GM18508 (cell line): ENCODE data around the gene VWA7.

Source experiments
- ATAC-seq: cut with Tn5 transposase; IDR thresholded peaks from one replicate; pipeline ENCODE4 v1.9.1; 2021; ENCODE audit warnings: moderate number of reproducible peaks; ENCODE audit not compliant: insufficient read depth, unreplicated experiment

Gene VWA7

DNA sequence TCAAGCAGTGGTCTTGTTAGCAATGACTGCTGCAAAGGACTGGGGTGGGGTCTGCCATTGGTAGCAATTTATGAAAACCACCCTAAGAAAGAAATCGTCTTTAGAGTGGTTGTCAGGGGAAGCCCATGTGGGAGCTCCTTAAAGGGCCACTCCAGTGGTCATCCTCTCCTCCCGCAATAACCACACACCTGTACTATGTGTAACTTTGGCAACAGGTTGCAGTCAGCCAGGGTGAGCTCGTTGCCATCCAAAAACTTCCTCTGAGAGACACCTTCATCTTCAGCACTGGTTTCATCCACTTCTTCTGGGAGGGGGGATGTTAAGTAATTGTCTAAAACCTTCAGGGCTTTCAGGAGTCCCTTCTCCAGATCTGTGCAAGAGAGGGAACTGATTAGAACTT lies 45.1 kb downstream of the VWA7 start:
- no peak for ATAC-seq

DNA sequence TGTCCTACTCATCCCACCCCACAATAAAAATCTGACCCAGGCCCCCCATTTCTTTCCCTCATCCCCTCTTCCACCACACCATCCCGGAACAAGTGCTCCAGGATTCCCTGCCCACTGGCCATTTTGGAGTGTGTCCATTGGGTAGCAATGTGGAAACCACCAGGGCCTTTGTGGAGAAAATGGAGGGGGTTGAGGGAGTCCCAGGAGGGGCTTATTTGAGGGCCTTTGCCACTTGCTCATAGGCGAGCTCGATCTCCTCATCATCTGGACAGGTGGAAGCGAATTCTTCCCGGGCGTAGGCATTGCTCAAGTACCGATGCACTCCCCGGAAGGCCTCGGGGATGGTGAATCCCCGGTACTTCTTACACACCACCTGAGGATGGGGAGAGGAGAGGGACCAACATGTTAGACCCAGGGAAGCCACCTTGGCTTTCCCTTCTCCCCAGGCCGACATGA lies 46.5 kb downstream of the VWA7 start:
- ATAC-seq = no peak

DNA sequence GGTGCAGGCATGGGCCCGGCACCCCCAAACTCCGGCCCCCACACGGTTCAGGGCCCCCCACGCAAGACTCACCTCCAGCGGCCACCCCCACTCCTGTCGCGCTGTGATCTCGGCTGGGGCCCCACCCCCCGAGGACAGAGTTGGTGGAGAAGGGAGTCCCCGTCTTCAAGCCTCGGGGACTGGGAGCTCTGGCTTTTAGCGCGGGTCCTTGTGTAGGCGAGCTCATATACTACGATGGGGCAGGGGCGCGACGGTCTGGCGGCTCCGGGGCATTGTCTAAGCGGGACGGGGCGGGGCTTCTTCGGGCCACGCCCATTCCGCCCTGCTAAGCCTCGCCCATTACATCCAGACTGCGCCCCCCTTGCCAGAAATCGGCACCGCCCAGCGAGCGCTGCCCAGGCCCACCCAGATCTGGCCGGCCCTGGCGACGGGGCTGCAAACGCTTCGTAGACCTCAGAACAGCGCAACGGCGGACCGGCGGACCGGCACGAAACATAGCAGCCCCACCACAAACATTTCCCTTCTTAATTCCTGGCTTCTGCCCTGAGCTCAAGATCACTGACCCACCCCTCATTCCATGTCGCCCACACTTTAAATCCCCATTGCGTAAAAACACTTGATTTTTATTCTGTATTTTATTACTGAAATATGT lies 47.0 kb downstream of the VWA7 start:
- ATAC-seq = no peak

DNA sequence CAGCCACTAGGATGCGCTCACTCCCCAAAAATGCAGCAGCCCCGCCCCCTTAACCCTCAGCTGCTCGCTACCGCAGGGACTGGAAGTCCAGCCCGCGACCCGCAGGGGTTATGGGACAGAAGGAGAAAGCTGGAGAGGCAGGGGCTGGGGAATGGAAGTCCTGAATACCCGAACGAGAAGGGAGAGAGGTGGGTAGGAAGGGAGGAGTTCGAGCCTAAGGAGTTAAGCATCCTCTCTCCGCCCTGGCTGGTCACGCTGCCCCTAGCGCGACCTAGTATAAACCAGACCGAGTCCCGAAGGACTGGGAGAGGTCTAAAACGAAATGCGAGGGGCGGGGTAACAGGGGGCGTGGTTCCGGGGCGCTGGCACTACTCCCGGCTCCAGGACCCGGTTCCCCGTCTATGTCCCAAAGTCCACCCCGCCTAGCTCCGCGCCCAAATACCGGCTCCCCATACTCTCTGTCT lies 47.6 kb downstream of the VWA7 start:
- no peak for ATAC-seq

DNA sequence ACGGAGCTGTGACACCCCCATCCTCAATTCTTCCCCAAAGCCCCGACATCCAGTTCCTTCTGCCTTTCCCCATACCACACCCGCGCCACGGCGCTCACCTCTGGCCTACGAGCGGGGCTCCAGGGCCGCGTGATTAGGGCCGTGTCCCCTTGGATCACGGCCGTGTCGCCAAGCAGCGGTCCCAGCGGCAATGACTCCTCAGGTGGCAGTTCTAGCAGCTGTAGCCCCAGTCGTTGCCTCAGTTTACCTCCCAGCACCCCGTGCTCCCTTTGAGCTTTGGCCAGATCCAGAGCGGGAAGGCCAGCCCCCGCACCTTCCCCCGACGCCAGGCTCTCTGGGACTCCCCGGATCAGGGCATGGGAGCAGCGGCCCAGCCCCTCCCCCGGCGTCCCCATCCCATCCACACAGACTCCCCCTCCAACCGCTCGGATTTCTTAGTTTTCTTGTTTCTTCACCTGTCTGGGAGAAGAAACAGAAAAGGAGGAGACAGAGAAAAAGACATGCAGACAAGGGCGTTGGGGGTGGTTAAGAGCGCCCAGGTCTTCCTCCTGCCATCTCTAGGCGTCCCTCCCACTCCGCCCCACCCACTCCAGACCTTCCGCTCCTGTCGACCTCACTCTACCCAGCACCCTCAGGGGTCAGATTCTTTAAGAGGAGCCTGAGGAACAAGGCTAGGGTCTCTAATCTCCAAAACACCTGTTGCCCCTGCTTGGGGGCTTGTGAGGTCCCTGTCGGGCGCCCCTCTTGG lies 48.2 kb downstream of the VWA7 start, which contains the start of gene DDAH2:
Gene DDAH2, minus strand, starts transcription at position 533 of the 748 bp plus-strand sequence. Its CDS starts 138 bp downstream, at position 395.
- ATAC-seq = no peak

DNA sequence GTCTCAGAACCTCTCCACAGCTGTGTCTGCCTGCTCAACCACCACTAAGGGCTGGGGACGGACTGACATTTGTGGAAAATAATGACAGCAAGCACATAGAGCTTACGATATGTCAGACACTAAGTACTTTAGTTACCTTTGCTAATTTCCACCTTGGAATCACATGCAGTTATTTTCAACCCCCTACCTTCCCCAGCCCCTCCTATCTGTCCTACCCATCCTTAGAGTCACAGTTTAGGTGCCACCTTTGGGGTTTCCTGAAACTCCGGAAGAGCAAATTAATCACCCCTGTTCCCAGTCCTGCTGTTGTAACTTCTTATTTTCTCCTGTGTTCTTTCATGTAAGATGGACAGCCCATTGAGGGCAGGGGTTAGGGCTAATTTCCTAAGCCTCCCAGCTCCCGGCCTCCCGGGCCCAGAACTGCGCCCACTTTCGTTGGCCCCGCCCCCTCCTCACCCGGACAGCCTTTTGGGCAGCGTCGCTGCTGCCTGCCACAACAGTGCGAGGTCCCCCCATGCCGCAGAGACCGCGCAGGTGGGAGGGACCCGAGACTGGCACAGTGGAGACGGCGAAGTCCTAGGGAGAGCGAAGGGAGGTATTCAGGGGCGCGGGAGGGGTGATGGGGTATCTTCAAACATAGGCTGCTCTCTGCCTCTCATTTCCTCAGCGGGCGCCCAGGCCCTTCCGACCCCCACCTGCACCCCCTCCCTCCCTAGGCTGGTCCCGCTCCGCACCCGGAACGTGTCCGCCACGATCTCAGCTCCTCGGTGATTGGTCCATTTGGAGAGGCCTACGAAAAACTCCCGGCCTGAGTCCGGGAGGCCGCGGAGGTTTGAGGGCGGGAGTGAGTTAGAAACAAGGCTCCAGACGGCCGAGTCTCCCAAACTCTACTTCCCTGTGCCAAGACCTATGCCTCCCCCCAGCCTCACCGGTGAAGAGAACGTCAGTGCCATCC lies 49.1 kb downstream of the VWA7 start:
- no peak for ATAC-seq

DNA sequence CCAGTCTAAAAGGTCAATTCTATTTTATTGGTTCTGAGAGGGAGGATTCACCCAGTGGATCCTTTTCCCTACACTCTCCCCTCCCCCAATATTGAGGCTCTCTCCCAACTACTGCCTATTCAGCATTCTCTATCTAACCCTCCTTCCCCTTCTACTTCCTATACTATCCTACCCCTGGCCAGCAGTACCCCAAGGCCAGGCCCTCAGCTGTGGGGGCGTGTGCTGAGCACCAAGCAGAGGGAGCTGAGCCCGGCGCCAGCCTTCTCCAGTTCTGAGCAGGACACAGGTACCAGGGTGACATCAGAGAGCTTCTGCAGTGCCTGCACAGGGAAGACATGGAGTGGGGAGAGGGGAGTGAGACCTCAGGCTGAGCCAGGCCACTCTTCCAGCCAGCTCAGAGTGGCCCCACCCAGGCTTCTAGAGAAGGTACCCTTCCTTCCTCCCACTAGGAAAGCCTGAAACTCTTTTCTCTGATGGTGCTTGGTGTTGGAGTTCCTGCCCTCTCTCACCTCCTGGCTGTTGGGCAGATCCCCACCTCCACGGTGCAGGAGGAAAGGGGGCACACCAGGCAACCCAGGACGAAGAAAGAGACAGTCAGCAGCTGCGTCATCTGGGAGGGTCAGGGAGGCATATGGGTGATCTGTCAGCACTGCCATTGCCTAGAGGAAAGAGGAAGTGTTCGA lies 50.0 kb downstream of the VWA7 start:
- ATAC-seq = no peak

DNA sequence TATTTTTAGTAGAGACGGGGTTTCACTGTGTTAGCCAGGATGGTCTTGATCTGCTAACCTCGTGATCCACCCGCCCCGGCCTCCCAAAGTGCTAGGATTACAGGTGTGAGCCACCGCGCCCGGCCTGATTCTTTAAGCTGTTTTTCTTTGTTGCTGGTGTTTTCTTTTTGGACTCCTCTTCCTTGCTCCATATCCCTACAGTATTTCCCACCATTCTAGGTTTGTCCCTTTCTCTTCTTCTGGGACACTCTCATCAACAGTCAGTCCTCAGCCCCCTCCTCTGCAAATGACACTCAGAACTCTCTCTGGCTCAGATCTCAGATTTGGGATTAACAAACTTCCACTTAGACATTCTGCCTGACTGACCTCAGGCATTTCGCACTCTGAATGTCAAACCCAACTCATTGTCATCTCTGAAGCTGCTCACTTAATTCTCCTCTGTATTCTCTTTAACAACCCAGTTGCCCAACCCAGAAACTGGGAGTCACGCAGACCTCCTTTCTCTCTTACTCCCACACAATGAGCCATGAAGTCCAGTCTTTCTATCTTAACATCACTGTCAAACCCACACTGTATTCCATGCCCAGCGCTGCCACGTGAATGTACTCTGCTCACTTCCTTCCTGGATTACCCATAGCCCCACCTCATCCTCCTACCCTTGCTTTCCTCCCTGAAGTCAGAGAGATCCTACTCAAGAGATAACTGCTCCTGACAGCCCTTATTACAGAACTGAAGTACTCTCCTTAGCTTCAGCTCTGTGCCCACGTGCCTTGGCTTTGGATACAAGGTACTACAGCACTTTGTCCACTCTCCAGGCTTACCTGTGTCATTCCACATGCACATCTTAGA lies 51.4 kb downstream of the VWA7 start:
- no peak for ATAC-seq

DNA sequence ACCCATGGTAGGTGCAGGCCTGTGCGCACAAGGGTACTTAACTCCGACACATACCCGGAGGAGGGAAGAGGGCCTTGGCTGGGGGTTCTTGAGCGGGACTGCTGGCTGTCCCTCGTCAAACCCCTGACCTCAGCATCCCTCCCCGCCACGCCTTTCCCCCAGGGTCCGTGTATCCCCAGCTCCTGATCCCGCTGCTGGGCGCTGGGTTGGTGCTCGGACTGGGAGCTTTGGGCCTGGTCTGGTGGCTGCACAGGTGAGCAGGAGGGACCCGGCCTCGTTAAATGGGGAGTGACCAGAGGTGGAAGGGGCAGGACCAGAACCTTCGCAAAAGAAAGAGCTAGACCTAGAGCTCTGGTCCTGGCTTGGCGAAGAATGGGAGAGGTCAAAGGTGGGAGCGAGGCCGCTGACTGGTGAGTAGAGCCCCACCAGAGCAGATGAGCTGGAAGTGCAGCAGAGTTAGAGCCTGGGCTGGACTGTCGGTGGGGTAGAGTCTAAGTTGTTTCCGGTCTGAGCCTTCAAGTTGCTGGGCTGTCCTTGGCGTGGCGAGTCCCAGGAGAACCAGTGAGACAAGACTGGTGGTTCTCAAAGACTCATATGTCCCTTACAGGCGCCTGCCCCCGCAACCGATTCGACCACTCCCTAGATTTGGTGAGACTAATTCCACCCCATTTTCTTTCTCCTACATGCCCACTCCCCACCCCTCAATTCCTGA lies 53.0 kb downstream of the VWA7 start:
- no peak for ATAC-seq

DNA sequence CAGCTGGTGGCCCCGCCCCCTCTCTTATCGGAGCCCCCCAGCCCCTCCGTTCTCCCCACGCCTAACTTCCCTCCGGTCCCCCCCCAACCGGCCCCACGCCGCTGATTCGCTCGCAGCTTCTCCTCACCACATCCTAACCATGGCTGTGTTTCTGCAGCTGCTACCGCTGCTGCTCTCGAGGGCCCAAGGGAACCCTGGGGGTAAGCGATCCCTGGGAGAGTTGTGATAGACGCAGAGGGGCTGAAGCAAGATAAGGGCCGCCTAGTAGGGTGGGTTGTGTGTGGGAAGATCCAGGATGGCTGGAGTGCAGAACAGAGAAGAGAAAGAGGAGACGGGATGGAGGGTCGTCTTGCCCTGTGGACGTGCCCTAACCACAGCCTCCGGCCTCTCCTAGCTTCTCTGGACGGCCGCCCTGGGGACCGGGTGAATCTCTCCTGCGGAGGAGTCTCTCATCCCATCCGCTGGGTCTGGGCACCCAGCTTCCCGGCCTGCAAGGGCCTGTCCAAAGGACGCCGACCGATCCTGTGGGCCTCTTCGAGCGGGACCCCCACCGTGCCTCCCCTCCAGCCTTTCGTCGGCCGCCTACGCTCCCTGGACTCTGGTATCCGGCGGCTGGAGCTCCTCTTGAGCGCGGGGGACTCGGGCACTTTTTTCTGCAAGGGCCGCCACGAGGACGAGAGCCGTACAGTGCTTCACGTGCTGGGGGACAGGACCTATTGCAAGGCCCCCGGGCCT lies 53.7 kb downstream of the VWA7 start, which contains the start of gene MPIG6B:
Gene MPIG6B, plus strand, starts transcription at position 129 of the 735 bp plus-strand sequence. Its CDS starts 11 bp downstream, at position 140.
- no peak for ATAC-seq

DNA sequence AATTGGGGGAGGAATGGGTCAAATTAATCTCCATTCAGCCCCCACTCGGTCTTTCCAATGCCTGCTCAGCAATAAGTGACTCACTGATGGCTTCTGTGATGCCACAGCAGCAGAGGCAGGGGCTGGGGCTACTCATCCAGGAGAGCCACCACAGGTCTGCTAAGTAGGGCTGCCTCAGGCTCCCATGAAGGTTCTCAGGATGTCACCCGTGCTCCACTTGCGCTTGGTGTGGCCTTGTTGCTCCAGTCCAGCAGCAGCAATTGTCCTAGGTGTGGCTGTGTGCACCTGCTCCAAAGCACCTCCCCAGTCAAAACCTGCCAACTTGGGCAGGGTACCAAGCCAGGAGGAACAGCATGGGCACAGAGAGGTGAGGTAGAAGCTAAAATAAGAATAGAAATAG lies 55.0 kb downstream of the VWA7 start:
- no peak for ATAC-seq

DNA sequence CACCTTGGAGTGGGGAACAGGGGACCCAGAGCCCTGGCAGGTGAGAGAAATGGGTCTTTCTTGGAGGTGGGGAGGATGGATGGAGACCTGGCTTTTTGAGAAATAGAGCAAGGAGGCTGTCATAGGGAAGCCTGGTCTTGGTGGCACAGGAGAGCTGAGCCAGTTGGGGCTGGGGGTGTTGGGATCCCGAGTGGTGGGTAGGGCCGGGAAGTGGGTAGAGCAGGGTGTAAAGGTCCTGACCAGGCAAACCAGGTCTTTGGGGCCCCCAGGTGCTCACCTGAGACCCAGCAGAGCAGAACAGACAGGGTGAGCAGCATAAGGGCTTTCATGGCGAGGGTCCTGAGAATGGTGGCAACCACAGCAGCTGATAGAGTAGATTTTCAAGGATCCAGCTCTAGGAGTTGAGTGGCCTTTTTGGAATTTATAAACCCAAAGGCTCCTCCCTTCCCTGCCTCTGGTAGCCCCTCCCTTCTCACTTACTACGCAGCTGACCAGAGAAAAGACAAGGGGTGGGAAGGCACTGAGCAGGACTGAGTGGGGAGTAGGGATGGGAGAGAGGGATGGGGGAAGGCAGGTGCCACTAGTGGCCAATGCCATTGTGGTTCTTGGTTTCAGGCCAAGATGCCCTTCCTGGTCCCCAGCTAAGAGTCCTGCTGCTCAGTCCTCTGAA lies 55.6 kb downstream of the VWA7 start, which contains the start of gene LY6G6C:
Gene LY6G6C, minus strand, starts transcription at position 396 of the 670 bp plus-strand sequence. Its CDS starts 67 bp downstream, at position 329.
- no peak for ATAC-seq

DNA sequence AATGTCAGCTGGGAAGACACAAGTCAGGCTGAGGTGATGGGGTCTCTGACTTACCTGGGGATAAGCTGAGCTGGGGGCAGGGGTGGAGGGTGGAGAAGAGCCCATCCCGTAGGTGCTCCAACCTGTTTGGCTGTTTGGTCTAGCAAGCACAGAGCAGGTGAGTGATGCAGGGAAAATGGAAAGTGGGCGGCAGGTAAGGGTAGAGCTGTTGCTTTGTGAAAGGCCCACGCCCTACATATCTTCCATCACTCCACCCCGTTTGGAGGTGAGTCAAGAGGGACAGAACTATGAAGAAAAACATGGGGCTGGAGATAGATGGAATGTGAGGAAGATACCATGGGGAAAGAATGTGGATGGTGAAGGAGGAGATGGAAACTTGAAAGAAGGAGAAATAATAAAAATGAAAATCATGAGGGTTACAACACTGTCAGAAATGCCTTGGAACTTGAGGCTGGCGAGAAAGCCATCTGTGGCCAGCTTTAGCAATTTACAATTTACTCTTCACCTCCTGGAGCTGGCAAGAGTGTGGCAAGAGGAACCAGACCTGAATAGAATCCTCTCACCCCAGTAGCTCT lies 56.8 kb downstream of the VWA7 start:
- ATAC-seq = no peak

DNA sequence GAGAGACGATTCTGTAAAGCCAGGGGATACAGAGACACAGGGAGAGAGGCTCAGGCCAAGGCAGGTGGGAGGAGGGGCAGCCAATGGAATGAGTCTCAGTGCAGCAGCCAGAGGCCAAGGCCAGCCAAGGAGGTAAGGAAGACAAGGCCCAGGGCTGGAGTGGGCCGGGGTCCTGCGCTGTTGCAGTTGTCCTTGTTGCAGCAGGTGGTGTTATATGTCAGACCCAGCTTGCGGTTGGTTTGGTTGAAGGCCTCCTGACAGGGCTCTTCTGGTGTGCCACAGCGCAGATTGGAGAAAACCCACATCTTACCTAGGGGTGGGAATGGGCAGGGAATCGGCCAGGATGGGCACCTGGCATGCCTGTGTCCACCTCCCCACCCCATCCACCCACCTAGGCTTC lies 58.1 kb downstream of the VWA7 start:
- ATAC-seq = no peak

DNA sequence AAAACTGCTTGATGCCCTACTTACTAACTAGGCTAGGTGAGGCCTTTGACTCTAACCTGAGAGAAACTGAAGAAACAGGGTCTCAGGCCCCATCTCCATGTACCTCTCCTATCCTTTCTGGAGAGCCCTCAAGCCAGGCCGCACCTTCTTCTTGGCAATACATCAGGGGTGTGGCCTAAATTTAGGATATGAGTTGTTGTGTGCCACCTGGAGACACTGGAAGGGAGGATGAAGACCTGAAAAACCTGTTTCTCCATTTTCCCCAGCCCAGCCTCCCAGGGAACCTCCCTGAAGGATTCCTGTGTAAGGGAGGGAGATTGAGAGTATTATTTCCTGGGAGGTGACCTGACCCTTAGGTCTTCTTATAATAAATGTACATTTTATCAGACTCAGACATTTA lies 58.9 kb downstream of the VWA7 start:
- no peak for ATAC-seq

DNA sequence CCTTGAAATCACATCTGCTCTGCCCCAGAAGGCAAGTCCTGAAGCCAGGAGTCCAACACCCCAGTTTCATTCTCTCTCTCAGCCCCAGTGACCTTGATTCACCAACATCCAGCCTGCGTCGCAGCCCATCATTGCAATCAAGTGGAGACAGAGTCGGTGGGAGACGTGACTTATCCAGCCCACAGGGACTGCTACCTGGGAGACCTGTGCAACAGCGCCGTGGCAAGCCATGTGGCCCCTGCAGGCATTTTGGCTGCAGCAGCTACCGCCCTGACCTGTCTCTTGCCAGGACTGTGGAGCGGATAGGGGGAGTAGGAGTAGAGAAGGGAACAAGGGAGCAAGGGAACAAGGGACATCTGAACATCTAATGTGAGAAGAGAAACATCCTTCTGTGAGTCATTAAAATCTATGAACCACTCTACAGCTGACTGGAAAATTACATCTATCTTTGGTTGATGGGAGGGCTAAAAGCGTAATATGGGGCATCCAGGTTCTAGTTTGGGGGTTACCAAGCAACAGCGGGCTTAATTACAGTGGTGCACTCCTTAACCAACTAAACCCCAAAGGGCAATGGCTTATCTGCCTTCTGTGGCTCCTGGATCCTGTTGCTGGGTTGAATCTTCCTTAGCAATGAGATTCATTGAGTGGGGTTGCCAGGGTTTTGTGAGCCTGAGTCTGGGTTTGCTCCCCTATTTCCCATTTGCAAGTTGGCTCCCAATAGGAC lies 59.5 kb downstream of the VWA7 start:
- no peak for ATAC-seq
